ENCODE results near the gene ENPP6.

DNA sequence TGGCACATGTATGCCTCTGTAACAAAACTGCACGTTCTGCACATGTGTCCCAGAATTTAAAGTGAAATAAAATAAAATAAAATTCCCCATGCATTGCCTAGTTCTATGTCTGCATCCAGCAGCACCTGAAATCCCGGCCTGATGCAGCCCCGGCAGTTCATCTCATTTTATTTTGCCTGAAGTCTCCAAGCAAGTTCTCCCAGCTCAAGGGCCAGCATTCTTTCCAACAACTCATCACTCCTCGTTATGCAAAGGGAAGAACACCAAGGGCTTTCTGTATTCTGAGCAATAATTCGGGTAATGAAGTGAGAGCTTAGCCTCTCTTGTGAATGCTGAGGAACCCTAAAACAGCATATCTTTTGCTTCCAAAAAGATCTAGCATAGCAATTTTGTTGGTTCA is 2.7 kb downstream of the ENPP6 start:
- TF ChIP-seq, protein P1, sequence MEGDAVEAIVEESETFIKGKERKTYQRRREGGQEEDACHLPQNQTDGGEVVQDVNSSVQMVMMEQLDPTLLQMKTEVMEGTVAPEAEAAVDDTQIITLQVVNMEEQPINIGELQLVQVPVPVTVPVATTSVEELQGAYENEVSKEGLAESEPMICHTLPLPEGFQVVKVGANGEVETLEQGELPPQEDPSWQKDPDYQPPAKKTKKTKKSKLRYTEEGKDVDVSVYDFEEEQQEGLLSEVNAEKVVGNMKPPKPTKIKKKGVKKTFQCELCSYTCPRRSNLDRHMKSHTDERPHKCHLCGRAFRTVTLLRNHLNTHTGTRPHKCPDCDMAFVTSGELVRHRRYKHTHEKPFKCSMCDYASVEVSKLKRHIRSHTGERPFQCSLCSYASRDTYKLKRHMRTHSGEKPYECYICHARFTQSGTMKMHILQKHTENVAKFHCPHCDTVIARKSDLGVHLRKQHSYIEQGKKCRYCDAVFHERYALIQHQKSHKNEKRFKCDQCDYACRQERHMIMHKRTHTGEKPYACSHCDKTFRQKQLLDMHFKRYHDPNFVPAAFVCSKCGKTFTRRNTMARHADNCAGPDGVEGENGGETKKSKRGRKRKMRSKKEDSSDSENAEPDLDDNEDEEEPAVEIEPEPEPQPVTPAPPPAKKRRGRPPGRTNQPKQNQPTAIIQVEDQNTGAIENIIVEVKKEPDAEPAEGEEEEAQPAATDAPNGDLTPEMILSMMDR (conservative IDR thresholded peaks at IDR 0.05; ENCODE audit: low read length) = no peak
- no peak for TF ChIP-seq EZH2phosphoT487 (IDR thresholded peaks at IDR 0.05; ENCODE audit: borderline replicate concordance)
